ENCODE results near the gene MAGI1.

The MAGI1 gene

DNA sequence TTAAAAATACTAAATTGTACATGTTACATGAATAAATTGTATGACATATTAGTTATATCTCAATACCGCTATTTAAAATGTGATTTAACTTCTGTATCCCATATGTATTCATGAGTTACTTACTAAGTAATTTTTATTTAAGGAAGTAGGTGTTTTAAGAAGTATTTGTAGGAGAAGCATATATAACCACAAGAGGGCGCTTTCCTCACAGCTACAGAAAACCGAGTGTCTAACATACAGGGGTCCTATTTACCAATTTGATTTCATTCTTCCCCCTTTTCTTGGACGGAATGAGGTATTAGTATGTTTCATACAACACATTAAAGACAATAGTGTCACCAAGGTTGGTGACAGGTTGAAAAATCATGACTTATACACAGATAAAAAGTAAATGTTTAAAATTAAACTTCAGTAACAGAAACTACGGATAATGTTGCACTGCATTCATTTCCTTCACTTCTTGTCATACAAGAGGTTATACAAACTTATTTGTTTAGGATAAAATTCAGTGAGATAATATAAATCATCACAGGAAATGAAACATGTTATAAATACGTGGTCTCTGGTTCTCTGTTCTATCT lies 253.6 kb downstream of the MAGI1 start:
- DNase-seq: no peak

DNA sequence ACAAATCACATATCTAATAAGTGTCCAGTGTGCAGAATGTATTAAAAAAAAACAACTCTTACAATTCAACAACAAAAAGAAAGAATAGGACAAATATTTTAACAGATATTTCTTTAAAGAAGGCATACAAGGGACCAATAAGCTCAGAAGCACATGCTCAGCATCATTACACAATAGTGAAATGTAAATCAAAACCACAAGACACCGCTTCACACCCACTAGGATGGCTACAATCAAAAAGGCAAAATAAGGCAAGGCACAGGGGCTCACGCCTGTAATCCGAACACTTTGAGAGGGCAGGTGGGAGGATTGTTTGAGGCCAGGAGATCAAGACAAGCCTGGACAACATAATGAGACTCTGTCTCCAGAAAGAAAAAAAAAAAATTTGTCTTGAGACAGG lies 255.6 kb downstream of the MAGI1 start:
- DNase-seq: no peak

- no peak for DNase-seq
These were observed 257.1 kb downstream of the MAGI1 start for GRCh38 chr3:65781594-65781993.

DNA sequence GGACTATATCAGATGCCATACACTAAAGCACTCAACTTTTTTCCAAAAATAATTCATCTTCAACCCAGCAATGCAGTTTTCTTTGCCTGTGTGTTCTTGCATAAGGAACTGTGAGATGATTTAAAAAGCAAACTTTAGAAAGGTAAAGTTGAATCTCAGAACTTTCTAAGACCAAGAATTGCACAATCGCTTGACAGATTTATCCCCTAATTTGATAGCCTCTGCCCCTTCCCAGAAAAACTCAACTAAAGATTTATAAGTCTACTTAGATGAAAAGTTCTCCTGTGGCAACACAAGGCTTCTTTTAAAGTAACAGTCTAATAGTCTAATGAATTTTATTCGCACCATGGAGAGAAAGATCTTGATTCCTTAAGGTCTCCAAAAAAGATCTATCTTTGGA lies 259.3 kb downstream of the MAGI1 start:
- no peak for DNase-seq

DNA sequence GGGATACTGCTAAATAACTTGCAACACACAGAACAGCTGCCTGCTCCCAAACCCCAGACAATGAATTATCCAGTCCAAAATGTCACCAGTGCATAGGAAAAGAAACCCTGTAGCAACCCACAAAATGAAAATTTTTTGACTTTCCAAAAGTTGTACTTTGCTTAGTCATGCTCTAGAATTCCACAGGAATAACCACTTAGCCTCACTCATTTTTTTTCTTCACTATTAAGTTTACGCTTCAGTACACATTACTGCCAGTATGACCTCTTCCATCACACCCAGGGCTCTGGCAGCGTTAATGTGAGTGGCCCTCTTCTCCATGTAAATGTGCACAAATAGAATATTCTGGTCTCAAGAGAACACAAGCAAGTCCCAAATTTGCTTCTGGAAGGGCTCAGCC lies 259.8 kb downstream of the MAGI1 start:
- DNase-seq: no peak

DNA sequence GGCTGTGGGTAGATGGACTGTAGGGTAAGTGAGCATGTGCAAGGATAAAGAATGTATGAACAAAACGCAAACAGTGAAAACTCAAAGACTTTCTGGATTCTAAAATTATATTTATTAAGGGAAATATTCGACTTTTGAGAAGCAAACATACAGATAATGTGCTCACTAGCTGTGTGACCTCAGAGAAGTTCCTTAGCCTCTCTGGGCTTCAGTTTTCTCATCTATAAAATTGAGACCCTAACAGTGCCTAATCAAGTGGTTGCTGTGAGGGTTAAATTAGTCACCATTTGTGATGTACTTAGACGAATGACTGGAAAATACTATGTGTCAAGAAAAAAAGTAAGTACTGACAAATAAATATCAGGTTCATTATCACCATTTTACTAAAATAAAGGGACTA lies 261.7 kb downstream of the MAGI1 start:
- no peak for DNase-seq

DNA sequence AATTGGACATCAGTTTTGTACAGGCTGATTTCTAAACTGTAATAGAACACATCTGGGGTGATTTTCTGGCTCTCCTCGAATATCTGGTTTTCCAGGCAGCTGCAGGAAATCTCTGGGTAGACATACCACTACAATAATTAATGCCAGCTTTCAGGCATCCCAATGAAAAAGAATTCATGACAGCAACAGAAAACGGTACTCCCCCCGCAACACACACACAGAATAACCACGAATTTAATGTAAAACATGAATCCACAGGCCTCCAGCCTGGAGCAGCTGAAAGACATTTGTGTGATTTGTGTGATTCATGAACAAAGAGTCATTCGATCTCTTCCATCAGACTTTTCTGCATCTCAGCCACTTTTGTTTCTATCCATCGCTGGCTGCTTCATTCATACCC lies 262.2 kb downstream of the MAGI1 start:
- no peak for DNase-seq

DNA sequence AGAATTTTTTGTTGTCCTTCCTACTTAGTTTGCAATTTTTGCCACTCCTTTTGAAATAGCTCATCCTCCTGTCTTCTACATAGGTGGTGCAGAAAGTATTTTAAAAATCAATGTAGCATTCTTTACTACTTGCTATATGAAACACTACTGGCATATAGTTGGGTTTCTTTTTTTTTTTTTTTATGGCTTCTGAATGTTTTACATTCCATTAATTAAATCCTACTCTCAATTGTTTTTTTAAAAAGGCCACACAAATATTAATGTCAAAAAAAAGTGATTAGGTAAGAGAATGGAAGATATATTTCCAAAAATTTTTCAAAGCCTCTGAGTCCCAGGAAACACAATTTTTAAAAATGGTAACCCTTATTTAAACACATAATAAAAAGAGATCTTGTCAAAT lies 262.6 kb downstream of the MAGI1 start:
- no peak for DNase-seq

- no peak for DNase-seq
These were observed 266.0 kb downstream of the MAGI1 start for GRCh38 chr3:65772758-65773157.

GRCh38 chr3:65767551-65767950 lies 271.2 kb downstream of the MAGI1 start:
- no peak for DNase-seq

- no peak for DNase-seq
These were observed 276.5 kb downstream of the MAGI1 start for GRCh38 chr3:65762235-65762580.

DNA sequence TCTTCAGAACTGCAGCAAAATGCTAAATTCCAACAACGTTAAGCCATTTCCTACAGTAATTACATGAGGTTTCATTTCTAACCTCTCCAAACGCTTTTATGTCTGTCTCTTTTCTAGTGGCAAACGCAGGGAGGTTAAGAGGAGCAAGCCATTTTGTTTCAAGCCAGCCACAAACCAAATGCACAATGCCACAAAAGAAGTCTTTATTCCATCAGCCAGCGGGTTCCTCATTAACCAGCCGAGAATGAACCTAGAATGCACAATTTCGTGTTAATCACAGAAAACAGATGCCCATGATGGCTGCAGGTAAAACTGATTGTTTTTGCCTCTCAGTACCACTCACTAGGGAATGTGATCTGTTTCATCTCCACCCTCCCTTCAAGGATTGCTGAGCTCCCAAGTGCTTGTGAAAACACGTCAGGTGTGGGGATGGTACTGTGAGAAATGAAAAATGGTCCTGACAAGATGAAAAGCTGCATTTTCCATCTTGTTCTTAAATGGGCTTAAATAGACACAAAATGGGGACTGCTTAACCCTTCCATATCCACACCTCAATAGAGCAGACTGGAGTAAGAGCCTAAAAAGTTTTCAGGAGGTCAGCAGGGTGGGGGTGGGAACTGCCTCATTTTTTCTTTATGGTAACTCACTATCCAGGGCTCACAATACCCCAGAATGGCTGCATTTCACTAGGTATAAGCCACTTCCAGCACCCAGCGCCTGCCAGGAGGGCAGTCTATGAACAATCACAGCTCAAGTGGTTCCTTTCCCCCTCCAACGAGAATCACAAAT lies 277.1 kb downstream of the MAGI1 start:
- no peak for DNase-seq

GRCh38 chr3:65758876-65759598 lies 279.7 kb downstream of the MAGI1 start:
- no peak for DNase-seq

GRCh38 chr3:65758438-65758837 lies 280.3 kb downstream of the MAGI1 start:
- DNase-seq: no peak

DNA sequence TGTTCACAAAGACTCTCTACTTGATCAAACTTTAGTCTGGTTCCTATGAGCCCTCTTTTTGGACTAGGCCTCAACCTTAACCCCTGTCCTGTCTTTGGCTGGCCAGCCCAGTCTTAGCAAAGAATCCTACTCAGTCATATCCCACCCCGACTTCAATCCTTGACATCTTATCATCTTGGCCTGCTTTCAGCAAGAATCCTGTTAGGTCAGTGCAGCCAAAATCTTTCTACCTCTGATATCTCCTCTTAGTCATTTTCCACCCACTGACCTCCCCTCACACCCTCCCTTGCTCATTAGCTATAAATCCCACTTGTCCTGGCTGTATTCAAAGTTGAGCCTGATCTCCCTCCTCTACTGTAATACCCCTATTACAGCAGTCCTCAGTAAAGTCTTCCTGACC lies 286.1 kb downstream of the MAGI1 start:
- DNase-seq: no peak

DNA sequence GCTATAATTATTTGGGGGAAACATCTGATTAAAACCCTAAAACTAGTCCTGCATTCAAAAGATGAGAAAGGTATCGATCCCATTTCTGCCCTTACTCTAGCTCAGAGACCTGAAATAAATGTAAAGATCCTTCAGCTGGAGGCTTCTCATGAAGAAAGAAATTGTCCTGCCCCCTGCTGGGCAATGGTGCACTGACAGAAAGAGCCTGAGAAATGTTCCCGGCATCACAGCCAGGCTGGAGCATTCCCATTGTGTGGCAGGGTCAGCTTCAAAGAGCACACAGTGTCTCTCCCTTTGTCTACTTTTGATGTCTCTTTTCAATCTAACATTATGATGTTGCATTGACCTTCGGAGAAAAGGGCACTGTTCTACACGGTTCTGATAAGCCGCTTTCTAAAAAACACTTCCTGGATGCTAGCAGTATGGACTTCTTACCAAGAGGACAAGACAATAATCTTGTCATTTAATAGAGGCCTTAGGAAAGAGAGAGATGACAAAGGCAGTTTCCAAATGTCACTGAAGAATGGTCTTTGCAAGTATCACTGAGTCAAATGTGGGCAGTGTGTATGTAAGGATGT lies 287.5 kb downstream of the MAGI1 start:
- DNase-seq: no peak

GRCh38 chr3:65749066-65749465 lies 289.7 kb downstream of the MAGI1 start:
- DNase-seq: no peak

- DNase-seq: no peak
These were observed 290.4 kb downstream of the MAGI1 start for GRCh38 chr3:65748326-65748725.

- DNase-seq: no peak
These were observed 291.9 kb downstream of the MAGI1 start for GRCh38 chr3:65746848-65747247.

GRCh38 chr3:65745306-65745705 lies 293.4 kb downstream of the MAGI1 start:
- DNase-seq: no peak

DNA sequence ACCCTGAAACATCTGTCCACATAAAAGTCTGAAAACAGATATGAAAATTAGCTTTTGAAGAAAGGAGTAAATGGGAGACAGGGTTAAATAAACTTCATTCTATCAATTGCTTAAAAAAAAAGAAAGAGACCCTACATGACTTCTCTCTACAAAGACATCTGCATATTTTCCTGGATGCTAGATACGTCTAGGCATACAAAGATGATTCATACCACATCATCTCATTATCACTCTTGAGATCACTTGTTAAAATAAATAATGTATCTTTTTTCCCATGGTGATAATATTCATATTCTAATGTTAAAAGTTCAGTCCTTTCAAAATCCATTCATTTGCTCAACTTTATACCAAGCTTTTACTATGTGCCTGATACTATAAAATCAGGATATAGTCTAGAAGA lies 295.8 kb downstream of the MAGI1 start:
- DNase-seq: no peak

- no peak for DNase-seq
These were observed 297.2 kb downstream of the MAGI1 start for GRCh38 chr3:65741540-65741939.

GRCh38 chr3:65739901-65740541 lies 298.7 kb downstream of the MAGI1 start:
- no peak for DNase-seq

- no peak for DNase-seq
These were observed 303.9 kb downstream of the MAGI1 start for GRCh38 chr3:65734792-65735191.

Data from CD4-positive, alpha-beta T cell treated with Interleukin-12 subunit alpha and Interleukin-12 subunit beta, for 1 hour (primary cell).